K562 (cell line): ENCODE measurements around the gene GLT8D2. TPM values are rescaled to one million over a fixed set of nuclear protein-coding genes. Genes with fewer than 3 reads are reported as not detected.

Source experiments
- ATAC-seq: fragments of 200-7000 bp; cut with Tn5 transposase; 3 replicates; pipeline ENCODE4 v1.9.1; 2020; ENCODE audit warnings: moderate library complexity
- BruUV-seq: library from RNA; stranded (reverse); fragments of 400-500 nt; replicated peaks from 2 replicates; lab custom pipeline; 2021; lab: Mats Ljungman, UMichigan
- CTCF ChIA-PET: fragments of 300-600 bp; formaldehyde crosslinking; extraction: SDS; loops from one replicate; lab custom pipeline; 2021; ENCODE audit warnings: low intra/inter-chr PET ratio; lab: Yijun Ruan, JAX
- POLR2A ChIA-PET: fragments of 300-600, 350-650 bp; sonication (Branson Sonifier 250); formaldehyde crosslinking; extraction: SDS; loops from one replicate; lab custom pipeline; 2021; ENCODE audit warnings: antibody characterized with exemption, inconsistent platforms; lab: Yijun Ruan, JAX
- DNase-seq, 4 experiments: peaks; one replicate each; pipeline versions ENCODE4 v3.0.0 to v3.0.0-alpha.2; 2011 to 2018; ENCODE audit warnings: low spot score in 3 of 4, mixed read lengths in 3 of 4; ENCODE audit errors: extremely low read depth in 1 of 4
- FAIRE-seq: peaks from 2 replicates; lab custom pipeline; 2011; peaks lifted over from hg19 to GRCh38; lab: Jason Lieb, UNC
- H2AFZ ChIP-seq: 2 replicates; pipeline ENCODE4 v1.6.0; 2011; ENCODE audit warnings: low read depth, low read length, control low read depth, inconsistent platforms
- H3K27ac ChIP-seq: fragments of 200-600 bp; 3 replicates; pipeline ENCODE4 v1.8.0; 2011; ENCODE audit warnings: low read depth, mild to moderate bottlenecking, control low read depth, inconsistent platforms, low read length, moderate library complexity, mixed read lengths; ENCODE audit errors: extremely low read depth
- H3K27me3 ChIP-seq, 2 experiments: fragments of 300-600 bp in 1 of 2; 2 replicates in 1 of 2; 3 replicates in 1 of 2; pipeline versions ENCODE4 v1.6.0 to v1.8.0; 2011; ENCODE audit warnings: inconsistent platforms in 2 of 2, low read length in 2 of 2, mild to moderate bottlenecking in 1 of 2, mixed read lengths in 1 of 2, moderate library complexity in 1 of 2; ENCODE audit not compliant: control insufficient read depth in 2 of 2, insufficient read depth in 2 of 2
- H3K36me3 ChIP-seq: fragments of 300-600 bp; 3 replicates; pipeline ENCODE4 v1.8.0; 2011; ENCODE audit warnings: mild to moderate bottlenecking, low read length, inconsistent platforms; ENCODE audit not compliant: control insufficient read depth, insufficient read depth
- H3K4me1 ChIP-seq, 2 experiments: fragments of 200-600 bp in 1 of 2; replicated peaks in 1 of 2; 2 replicates in 1 of 2; 3 replicates in 1 of 2; pipeline versions ENCODE4 v1.5.1 to v1.8.0; 2011; ENCODE audit warnings: inconsistent platforms in 2 of 2, low read length in 2 of 2, mild to moderate bottlenecking in 1 of 2, mixed read lengths in 1 of 2, moderate library complexity in 1 of 2; ENCODE audit not compliant: control insufficient read depth in 2 of 2, insufficient read depth in 2 of 2
- H3K4me2 ChIP-seq: 2 replicates; pipeline ENCODE4 v1.6.1; 2011; ENCODE audit warnings: low read length, control low read depth, inconsistent platforms, mixed read lengths; ENCODE audit not compliant: insufficient read depth
- H3K4me3 ChIP-seq: fragments of 200-600 bp; sonication (generic), shearing (Covaris generic); 2 replicates; pipeline ENCODE4 v1.5.1; 2016; ENCODE audit warnings: control low read depth, inconsistent platforms
- H3K79me2 ChIP-seq: fragments of 200-600 bp; 3 replicates; pipeline ENCODE4 v1.8.0; 2011; ENCODE audit warnings: low read length, inconsistent platforms; ENCODE audit not compliant: control insufficient read depth, insufficient read depth
- H3K9ac ChIP-seq, 2 experiments: 2 replicates each; pipeline versions ENCODE4 v1.6.0 to v1.6.1; 2011; ENCODE audit warnings: low read depth in 2 of 2, low read length in 2 of 2, control low read depth in 1 of 2, inconsistent platforms in 1 of 2, mild to moderate bottlenecking in 1 of 2, mixed read lengths in 1 of 2; ENCODE audit not compliant: insufficient read depth in 1 of 2
- H3K9me1 ChIP-seq: one replicate; pipeline ENCODE4 v1.6.0; 2011; ENCODE audit warnings: inconsistent platforms, mild to moderate bottlenecking, low read length, moderate library complexity; ENCODE audit not compliant: control insufficient read depth, insufficient read depth
- H3K9me3 ChIP-seq: replicated peaks from 2 replicates; pipeline ENCODE4 v1.5.1; 2011; ENCODE audit warnings: low read depth, low read length, inconsistent platforms; ENCODE audit not compliant: control insufficient read depth, insufficient read depth
- H4K20me1 ChIP-seq: replicated peaks from 2 replicates; pipeline ENCODE4 v1.6.1; 2011; ENCODE audit warnings: low read length, inconsistent platforms, mixed read lengths; ENCODE audit not compliant: control insufficient read depth, insufficient read depth
- FOSL1 ChIP-seq: fragments of 200-800 bp; sonication (Bioruptor generic); conservative IDR thresholded peaks from 2 replicates; pipeline ENCODE4 v1.6.1; 2016; ENCODE audit warnings: missing genetic modification characterization, missing compliant biosample characterization
- HDAC8 ChIP-seq: fragments of 450-650 bp; IDR thresholded peaks from 2 replicates; pipeline ENCODE4 v1.6.1; 2016; ENCODE audit warnings: mild to moderate bottlenecking, missing genetic modification characterization, moderate library complexity, missing compliant biosample characterization
- MBD2 ChIP-seq: sonication (generic); IDR thresholded peaks from 2 replicates; pipeline ENCODE4 v1.6.1; 2016; ENCODE audit warnings: low read depth, borderline replicate concordance
- MXI1 ChIP-seq: IDR thresholded peaks from 2 replicates; pipeline ENCODE4 v1.6.1; 2011; ENCODE audit warnings: low read depth, mild to moderate bottlenecking, improper control_type of control experiment, low read length
- SAP30 ChIP-seq: fragments of 200-600 bp; sonication (generic); IDR thresholded peaks from 2 replicates; pipeline ENCODE4 v1.6.1; 2012; ENCODE audit warnings: borderline replicate concordance, low read depth, mild to moderate bottlenecking, moderate library complexity, low read length, control low read depth, inconsistent platforms; ENCODE audit not compliant: insufficient read depth, poor library complexity, severe bottlenecking
- TARDBP ChIP-seq: fragments of 450-650 bp; IDR thresholded peaks from 2 replicates; pipeline ENCODE4 v1.6.1; 2016
- ZNF561 ChIP-seq: fragments of 450-650 bp; formaldehyde crosslinking; conservative IDR thresholded peaks from 2 replicates; pipeline ENCODE4 v1.4.0; 2020; ENCODE audit warnings: mild to moderate bottlenecking, moderate library complexity
- ZNF586 ChIP-seq: fragments of 450-650 bp; formaldehyde crosslinking; conservative IDR thresholded peaks from 2 replicates; pipeline ENCODE4 v1.4.0; 2020; ENCODE audit warnings: mild to moderate bottlenecking, moderate library complexity
- WGBS: fragments of 100-300 bp; shearing (Covaris generic); methylation state at CpG from one replicate; pipeline ENCODE4 v1.1.6; 2016; ENCODE audit warnings: low coverage, mixed read lengths; ENCODE audit not compliant: insufficient coverage; ENCODE audit errors: missing lambda C conversion rate; 5-methylcytosine and 5-hydroxymethylcytosine counted together
- in situ Hi-C: fragments of 300-500 bp; cut with MboI; formaldehyde crosslinking; loops from 4 replicates; pipeline ENCODE4 v1.15.0; 2018; ENCODE audit warnings: inconsistent platforms, mixed read lengths
- intact Hi-C: fragments of 100-400 bp; cut with micrococcal nuclease; formaldehyde crosslinking; loops from 2 replicates; pipeline ENCODE4 v1.14.2; 2022
- polyA plus RNA-seq, 8 experiments: library from polyadenylated mRNA; depleted of rRNA in 4 of 8; stranded (reverse) in 5 of 8; unstranded in 3 of 8; fragments of >200 nt; fragmentation: Nextera tagmentation in 2 of 8; fragmentation: Illumina TruSeq in 1 of 8; extraction: Ambion mirVana in 2 of 8; extraction: Trizol in 1 of 8; gene quantifications; 2 replicates each; pipeline versions ENCODE4 v1.2.1 to v1.2.3, GENCODE V29; 2011 to 2014; ENCODE audit warnings: inconsistent platforms in 1 of 8, missing spikeins in 1 of 8
- total RNA-seq, 7 experiments: library from RNA; depleted of rRNA in 6 of 7; stranded (reverse); fragments of >200 nt in 6 of 7; fragmentation: Illumina TruSeq in 2 of 7; extraction: Trizol in 2 of 7; gene quantifications; 2 replicates each; pipeline versions ENCODE4 v1.2.1 to v1.2.3, GENCODE V29; 2011 to 2021; ENCODE audit warnings: low replicate concordance in 1 of 7
- TF ChIP-seq, protein P1 (sequence below): sonication (generic); formaldehyde crosslinking; IDR thresholded peaks from 2 replicates; pipeline ENCODE4 v1.8.0; 2022; ENCODE audit warnings: mild to moderate bottlenecking, missing genetic modification reagents
- TF ChIP-seq, protein P2 (sequence below): fragments of 200-800 bp; sonication (Bioruptor generic); IDR thresholded peaks from 2 replicates; pipeline ENCODE4 v1.6.1; 2017; ENCODE audit warnings: missing genetic modification characterization, missing compliant biosample characterization
- TF ChIP-seq, protein P3 (sequence below), 2 experiments: fragments of 450-650 bp; IDR thresholded peaks; 2 replicates each; pipeline ENCODE4 v1.6.1; 2018; ENCODE audit warnings: mild to moderate bottlenecking in 2 of 2, low read depth in 1 of 2; ENCODE audit not compliant: partially characterized antibody in 2 of 2
- TF ChIP-seq, protein P4 (sequence below): fragments of 250-450 bp; sonication (Bioruptor Pico); IDR thresholded peaks from 2 replicates; pipeline ENCODE4 v1.5.0; 2020; ENCODE audit warnings: mild to moderate bottlenecking

GLT8D2 gene
- total and polyA plus RNA-seq, 9 of the 15 experiments (the other 6 are each of a cell fraction or from before 2014, with no cell fraction given), result 0.18 to 0.27 (median 0.18) TPM; not detected in 6

DNA sequence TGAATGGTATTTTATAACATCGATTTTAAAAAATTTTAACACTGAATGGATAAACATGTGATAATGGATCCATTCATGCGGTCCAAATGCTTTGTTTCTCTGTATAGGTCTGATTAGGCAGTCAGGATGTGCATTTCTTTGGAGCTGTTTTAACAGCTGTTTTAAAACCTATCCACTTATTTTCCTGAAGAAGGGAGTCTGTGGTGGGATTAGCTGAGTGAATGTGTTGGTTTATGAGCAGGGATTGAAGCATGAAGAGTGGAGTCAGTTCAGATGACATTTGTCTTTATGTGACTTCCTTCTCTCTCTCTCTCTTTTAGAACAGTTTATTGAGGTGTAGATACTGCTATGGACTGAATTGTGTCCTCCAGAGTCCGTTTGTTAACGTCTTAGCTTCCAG is 37.7 kb downstream of the GLT8D2 start (continued):
- TF ChIP-seq HDAC8 (tag), result no peak
- TF ChIP-seq ZNF561 (CRISPR knock-in tag), result no peak

DNA sequence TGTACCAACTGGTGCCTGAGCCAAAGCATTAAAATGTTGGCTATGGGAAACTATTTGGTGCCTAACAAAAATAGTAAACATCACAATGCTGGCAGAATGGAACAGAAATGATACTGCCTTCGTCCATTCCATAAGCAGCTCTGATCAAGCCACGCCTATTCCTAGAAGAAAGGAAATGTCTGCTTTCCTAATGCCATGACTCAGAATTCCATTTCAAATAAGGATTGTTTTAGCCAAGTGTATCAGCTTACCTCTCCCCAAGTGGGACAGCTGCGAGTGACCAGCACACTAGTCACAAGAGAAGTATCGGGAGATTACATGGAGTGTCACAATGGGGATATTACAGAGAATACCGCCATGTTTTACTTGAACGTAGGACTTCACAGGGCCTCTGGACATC is 38.7 kb downstream of the GLT8D2 start:
- ChIA-PET POLR2A (interaction anchor here (1.0 to 1.1 kb wide), 2 partner anchors 9 to 13 kb away, joined by 3 read pairs; no protein-coding TSS in a partner anchor), CTCF (no interaction called here)
- FAIRE-seq, result peak; percentile 75
- H3K9me1 ChIP-seq, result no peaks in the 10 kb centered on the region
- peaks cover 0 to 12% of the 10 kb centered on the region in 2 experiments; a peak in 3 of 5 replicates for H3K4me1 ChIP-seq
- peak; percentile 73 for ATAC-seq
- H3K9ac ChIP-seq, result no peak overlapping the region
- intact Hi-C loops (no loop called here), in situ Hi-C loops (no loop called here)
- BruUV-seq, result no TSS peak
- DNase-seq, result peak in 2 of 4 experiments; percentile 29 to 51
- WGBS, result 29% methylated on average over 6 of the region's 6 CpGs
- no peaks in the 10 kb centered on the region for H3K36me3 ChIP-seq
- H3K79me2 ChIP-seq, result no peaks in the 10 kb centered on the region
- H2AFZ ChIP-seq, result peak overlapping the region; percentile 83
- no peaks in the 10 kb centered on the region; the same call in 1 of the 2 replicates for H3K9me3 ChIP-seq
- H3K4me2 ChIP-seq, result peak overlapping the region; percentile 35
- H3K27ac ChIP-seq, result peak overlapping the region; percentile 46; the same call in 2 of the 3 replicates
- H3K27me3 ChIP-seq, result no peaks in the 10 kb centered on the region
- H4K20me1 ChIP-seq, result no peaks in the 10 kb centered on the region
- no peak overlapping the region for H3K4me3 ChIP-seq
- TF ChIP-seq, protein P1, sequence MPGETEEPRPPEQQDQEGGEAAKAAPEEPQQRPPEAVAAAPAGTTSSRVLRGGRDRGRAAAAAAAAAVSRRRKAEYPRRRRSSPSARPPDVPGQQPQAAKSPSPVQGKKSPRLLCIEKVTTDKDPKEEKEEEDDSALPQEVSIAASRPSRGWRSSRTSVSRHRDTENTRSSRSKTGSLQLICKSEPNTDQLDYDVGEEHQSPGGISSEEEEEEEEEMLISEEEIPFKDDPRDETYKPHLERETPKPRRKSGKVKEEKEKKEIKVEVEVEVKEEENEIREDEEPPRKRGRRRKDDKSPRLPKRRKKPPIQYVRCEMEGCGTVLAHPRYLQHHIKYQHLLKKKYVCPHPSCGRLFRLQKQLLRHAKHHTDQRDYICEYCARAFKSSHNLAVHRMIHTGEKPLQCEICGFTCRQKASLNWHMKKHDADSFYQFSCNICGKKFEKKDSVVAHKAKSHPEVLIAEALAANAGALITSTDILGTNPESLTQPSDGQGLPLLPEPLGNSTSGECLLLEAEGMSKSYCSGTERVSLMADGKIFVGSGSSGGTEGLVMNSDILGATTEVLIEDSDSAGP, result no peak
- TF ChIP-seq FOSL1 (tag) (peak; percentile 88), SAP30 (no peak), MBD2 (no peak), MXI1 (no peak), TARDBP (no peak), ZNF586 (CRISPR knock-in tag) (no peak)
- TF ChIP-seq, protein P2, sequence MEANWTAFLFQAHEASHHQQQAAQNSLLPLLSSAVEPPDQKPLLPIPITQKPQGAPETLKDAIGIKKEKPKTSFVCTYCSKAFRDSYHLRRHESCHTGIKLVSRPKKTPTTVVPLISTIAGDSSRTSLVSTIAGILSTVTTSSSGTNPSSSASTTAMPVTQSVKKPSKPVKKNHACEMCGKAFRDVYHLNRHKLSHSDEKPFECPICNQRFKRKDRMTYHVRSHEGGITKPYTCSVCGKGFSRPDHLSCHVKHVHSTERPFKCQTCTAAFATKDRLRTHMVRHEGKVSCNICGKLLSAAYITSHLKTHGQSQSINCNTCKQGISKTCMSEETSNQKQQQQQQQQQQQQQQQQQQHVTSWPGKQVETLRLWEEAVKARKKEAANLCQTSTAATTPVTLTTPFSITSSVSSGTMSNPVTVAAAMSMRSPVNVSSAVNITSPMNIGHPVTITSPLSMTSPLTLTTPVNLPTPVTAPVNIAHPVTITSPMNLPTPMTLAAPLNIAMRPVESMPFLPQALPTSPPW, result no peak
- TF ChIP-seq, protein P3, sequence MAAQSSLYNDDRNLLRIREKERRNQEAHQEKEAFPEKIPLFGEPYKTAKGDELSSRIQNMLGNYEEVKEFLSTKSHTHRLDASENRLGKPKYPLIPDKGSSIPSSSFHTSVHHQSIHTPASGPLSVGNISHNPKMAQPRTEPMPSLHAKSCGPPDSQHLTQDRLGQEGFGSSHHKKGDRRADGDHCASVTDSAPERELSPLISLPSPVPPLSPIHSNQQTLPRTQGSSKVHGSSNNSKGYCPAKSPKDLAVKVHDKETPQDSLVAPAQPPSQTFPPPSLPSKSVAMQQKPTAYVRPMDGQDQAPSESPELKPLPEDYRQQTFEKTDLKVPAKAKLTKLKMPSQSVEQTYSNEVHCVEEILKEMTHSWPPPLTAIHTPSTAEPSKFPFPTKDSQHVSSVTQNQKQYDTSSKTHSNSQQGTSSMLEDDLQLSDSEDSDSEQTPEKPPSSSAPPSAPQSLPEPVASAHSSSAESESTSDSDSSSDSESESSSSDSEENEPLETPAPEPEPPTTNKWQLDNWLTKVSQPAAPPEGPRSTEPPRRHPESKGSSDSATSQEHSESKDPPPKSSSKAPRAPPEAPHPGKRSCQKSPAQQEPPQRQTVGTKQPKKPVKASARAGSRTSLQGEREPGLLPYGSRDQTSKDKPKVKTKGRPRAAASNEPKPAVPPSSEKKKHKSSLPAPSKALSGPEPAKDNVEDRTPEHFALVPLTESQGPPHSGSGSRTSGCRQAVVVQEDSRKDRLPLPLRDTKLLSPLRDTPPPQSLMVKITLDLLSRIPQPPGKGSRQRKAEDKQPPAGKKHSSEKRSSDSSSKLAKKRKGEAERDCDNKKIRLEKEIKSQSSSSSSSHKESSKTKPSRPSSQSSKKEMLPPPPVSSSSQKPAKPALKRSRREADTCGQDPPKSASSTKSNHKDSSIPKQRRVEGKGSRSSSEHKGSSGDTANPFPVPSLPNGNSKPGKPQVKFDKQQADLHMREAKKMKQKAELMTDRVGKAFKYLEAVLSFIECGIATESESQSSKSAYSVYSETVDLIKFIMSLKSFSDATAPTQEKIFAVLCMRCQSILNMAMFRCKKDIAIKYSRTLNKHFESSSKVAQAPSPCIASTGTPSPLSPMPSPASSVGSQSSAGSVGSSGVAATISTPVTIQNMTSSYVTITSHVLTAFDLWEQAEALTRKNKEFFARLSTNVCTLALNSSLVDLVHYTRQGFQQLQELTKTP (IDR thresholded peaks at IDR 0.05; ENCODE audit: low read depth in 1 of 2, partially characterized antibody in 2 of 2), result no peak
- TF ChIP-seq, protein P4, sequence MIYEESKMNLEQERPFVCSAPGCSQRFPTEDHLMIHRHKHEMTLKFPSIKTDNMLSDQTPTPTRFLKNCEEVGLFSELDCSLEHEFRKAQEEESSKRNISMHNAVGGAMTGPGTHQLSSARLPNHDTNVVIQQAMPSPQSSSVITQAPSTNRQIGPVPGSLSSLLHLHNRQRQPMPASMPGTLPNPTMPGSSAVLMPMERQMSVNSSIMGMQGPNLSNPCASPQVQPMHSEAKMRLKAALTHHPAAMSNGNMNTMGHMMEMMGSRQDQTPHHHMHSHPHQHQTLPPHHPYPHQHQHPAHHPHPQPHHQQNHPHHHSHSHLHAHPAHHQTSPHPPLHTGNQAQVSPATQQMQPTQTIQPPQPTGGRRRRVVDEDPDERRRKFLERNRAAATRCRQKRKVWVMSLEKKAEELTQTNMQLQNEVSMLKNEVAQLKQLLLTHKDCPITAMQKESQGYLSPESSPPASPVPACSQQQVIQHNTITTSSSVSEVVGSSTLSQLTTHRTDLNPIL, result no peak
